IPS-18c (cell line): ENCODE data around the gene TSEN2.

Source experiments
- H3K4me3 ChIP-seq: 2 replicates; pipeline ENCODE4 v1.7.0; 2013; ENCODE audit warnings: low read depth, mild to moderate bottlenecking, low read length, moderate library complexity; ENCODE audit not compliant: insufficient read depth
- H3K9me3 ChIP-seq: one replicate; pipeline ENCODE4 v1.6.1; 2013; ENCODE audit warnings: mild to moderate bottlenecking, low read length, moderate library complexity; ENCODE audit not compliant: control insufficient read depth, insufficient read depth

Gene TSEN2

DNA sequence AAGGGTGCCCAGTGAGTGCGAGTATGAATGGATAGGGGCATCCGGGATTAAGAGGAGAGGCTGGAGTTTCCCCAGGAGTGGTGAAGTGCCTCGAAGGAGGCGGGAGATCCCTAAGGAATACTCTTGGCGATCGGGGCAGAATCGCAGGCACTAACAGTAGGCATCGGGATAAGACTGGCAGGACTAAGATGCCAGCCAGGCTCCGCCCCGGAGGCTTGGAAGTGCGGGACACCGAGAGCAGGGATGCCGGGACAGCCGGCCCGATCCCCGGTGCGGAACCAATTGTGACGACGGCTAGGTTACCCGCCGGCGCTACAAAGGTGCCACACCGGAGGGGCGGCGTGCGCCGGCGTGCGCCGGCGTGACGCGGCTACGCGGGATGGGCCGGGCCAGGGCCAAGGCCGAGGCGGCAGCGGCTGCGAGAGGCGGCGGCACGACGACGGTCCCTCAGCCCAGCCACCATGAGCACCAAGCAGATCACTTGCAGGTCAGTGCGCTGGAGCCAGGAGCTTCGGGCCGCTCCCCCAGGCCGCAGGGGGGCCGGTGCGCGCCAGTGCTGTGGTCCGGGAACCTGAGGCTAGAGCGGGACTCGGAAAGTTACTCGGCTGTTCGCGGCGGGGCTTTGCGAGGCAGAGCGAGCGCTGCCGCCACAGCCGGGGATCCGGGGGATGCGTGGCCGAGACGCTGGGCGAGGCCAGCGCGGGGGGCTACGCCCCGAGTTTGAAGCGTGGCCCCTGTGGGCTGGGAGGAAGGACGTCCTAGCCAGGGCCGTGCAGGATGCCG lies 72.6 kb downstream of the TSEN2 start, which contains the start of gene MKRN2:
Gene MKRN2 (plus strand): TSS at position 398 of the 783 bp plus-strand sequence. CDS start 64 bp downstream, at position 462.
- Histone ChIP-seq H3K9me3 (no peaks in the 10 kb centered on the region), H3K4me3 (peak within 1 kb of the TSS; percentile 95)

DNA sequence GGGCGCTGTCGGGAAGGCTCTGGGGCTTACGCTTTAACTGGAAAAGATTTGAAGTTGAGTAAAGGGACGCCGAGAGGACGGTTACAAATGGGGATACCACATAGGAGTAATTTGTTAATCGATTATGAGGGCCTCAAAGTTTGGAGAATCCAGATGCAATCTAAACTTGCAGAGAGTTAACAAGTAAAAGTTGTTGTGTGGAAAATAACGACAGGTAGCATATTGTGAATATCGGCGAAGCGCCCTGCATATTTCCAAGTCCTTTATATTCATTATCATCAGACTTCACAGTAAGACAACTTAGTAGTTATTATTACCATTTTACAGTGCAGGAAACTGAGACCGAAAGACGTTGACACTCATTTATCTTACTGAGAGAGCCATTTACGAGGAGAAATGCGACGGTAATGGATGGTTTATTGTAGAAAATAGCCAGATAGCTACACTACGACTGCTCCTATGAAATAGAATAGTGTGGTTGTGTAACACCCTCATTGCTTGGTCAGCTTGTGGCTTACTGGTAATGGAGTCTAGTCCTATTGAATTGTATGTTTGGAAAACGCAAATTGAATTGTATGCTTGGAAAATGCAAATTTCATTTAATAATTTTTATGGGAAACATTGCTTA lies 73.3 kb downstream of the TSEN2 start:
- H3K4me3 ChIP-seq = peak overlapping the region; percentile 95
- H3K9me3 ChIP-seq = no peaks in the 10 kb centered on the region

DNA sequence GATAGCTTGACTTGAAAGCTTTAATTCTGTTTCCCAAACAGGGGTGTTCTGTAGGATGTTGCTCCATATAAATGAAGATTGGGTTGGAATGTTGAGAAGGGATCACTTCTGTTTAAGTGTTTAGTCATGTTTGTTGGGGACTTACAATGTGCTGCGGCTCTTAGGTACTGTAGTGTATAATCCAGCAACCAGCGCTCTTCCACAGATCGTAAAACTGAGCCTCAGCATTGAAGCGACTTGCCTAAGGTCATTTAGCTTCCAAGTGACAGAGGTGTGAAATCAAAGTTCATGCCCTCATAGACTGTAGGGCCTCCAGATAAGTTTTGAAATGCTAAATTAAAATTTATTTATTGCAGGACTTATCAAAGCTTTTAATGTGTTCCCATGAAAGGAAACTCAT lies 74.4 kb downstream of the TSEN2 start:
- Histone ChIP-seq H3K4me3 (no peak overlapping the region), H3K9me3 (no peaks in the 10 kb centered on the region)

DNA sequence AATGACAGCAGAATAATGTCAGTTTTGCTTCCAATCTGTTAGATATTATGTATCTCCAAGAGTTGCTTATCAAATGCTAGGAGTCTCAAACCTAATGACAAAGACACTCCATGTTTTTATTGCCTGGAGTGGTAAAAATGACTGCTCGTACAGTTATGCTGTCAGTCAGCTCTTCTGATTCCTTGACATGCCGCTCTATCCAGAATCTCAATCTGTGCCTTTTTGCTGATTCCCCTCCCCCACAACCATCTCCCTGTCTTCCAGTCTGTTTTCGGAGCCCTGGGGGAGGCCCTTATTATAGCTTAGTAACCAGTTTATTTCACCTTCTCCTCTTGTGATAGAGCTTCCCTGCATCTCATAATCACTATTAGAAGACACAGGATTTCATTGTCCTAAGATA lies 75.2 kb downstream of the TSEN2 start:
- H3K4me3 ChIP-seq = no peak overlapping the region

DNA sequence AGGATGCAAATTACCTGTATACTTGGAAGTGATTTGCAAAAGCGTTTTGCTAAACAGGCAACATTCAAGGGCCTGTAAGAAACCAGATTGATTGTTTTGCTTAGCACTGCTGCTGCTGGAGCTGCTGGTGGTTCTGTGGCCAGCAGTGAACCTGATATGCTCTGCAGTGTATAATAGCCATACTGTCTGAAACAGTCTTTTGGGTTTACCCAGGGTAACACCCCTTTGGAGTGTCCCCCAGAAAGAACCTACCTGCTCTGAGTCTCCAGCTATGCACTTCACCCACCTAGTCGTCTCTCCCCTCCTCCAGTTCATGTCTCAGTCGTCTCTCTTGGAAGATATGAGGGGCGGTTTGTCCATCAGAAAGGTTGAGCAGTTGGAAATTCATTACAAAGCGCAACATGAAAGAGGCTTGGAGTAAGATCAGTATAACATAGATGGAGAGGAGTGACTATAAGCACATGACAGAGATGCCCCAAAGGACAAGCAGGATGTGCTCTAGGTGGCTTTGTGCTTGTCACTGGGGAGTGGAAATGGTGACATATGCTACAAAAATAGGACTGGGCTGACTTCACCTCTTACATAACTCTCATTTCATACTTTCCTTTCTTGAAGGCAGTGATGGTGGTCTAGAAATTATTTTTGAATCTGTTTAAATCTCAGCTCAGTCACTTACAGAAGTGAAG lies 76.4 kb downstream of the TSEN2 start:
- Histone ChIP-seq H3K4me3 (no peak overlapping the region), H3K9me3 (no peaks in the 10 kb centered on the region)

More for the DNA sequence above, 75.2 kb downstream of the TSEN2 start:
- H3K9me3 ChIP-seq = no peaks in the 10 kb centered on the region

DNA sequence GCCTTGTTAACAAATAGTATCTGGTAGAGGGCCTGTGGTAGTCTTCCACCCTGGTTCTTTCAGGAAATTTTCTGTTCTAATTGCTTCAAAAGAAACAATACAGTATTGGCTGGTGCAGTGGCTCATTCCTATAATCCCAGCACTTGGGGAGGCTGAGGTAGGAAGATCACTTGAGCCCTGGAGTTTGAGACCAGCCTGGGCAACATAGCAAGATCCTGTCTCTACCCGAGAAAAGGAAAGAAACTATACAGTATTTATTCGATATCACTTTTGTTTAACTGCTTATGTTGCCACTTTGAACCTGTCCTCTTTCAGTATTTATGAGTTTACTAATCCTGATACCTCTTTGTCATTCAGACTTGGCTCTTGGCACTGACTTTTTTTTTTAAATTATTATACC lies 77.1 kb downstream of the TSEN2 start:
- Histone ChIP-seq H3K9me3 (no peaks in the 10 kb centered on the region), H3K4me3 (no peak overlapping the region)

DNA sequence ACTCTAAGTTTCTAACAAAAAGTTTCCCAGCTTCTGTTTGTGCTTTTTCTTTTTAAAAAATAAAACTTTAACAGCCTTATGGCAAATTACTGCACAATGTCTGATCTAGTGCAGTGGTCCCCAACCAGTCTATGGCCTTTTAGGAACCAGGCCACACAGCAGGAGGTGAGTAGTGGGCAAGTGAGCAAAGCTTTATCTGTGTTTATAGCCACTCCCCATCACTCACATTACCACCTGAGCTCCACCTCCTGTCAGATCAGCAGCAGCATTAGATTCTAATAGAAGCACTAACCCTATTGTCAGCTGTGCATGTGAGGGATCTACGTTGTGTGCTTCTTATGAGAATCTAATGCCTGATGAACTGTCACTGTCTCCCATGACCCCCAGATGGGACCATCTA lies 78.2 kb downstream of the TSEN2 start:
- Histone ChIP-seq H3K4me3 (no peak overlapping the region), H3K9me3 (no peaks in the 10 kb centered on the region)

DNA sequence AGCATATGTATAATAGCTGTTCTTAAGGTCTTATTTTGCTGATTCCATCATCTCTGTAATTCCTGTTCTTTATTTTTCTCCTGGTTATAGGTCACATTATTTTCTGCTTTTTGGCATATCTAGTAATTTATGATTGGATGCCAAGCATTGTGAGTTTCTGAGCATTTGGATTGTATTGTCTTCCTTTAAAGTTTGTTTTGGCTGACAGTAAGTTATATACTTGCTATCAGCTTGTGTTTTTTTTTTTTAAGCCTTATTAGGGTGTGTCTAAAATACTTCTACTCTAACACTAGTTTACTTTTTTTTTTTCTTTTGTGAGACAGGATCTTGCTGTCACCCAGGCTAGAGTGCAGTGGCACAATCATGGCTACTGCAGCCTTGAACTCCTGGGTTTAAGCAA lies 82.7 kb downstream of the TSEN2 start:
- no peak overlapping the region for H3K4me3 ChIP-seq
- H3K9me3 ChIP-seq = no peaks in the 10 kb centered on the region

DNA sequence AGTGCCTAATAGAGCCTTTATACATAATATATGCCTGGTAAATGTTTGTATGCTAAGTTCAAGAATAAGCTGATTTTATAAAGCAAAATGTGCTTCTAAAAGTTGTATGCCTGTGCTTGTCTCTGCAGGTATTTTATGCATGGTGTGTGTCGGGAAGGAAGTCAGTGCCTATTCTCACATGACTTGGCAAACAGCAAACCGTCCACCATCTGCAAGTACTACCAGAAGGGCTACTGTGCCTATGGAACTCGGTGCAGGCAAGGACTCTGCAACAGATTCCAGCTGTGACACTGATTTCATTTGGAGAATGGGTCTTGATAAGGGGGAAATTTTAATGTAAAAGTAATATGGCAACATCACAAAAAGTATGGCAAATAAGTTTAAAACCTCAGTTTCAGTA lies 84.5 kb downstream of the TSEN2 start:
- H3K9me3 ChIP-seq = no peaks in the 10 kb centered on the region
- no peak overlapping the region for H3K4me3 ChIP-seq

DNA sequence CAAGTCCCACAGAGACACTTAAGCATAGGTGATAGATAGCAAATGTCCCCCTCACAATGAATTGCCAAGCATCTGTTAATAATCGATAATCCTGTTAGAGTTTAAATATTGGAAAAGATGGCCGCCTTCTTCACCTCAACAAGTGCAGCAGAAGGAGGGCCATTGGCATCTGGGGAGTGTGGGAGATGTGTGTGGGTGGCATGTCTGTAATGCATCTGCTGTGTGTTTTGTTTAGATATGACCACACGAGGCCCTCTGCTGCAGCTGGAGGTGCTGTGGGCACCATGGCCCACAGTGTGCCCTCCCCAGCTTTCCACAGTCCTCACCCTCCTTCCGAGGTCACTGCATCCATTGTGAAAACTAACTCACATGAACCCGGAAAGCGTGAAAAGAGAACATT lies 85.6 kb downstream of the TSEN2 start:
- no peaks in the 10 kb centered on the region for H3K9me3 ChIP-seq
- no peak overlapping the region for H3K4me3 ChIP-seq

DNA sequence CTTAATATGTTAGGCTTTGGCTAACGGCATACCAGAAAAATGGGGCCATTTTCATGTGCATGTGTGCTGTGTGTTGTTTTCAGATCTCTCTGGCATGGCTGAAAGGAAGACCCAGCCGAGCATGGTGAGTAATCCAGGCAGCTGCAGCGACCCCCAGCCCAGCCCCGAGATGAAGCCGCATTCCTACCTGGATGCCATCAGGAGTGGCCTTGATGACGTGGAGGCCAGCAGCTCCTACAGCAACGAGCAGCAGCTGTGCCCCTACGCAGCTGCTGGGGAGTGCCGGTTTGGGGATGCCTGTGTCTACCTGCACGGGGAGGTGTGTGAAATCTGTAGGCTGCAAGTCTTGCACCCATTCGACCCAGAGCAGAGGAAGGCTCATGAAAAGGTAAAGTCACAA lies 87.7 kb downstream of the TSEN2 start:
- Histone ChIP-seq H3K9me3 (no peaks in the 10 kb centered on the region), H3K4me3 (no peak overlapping the region)

DNA sequence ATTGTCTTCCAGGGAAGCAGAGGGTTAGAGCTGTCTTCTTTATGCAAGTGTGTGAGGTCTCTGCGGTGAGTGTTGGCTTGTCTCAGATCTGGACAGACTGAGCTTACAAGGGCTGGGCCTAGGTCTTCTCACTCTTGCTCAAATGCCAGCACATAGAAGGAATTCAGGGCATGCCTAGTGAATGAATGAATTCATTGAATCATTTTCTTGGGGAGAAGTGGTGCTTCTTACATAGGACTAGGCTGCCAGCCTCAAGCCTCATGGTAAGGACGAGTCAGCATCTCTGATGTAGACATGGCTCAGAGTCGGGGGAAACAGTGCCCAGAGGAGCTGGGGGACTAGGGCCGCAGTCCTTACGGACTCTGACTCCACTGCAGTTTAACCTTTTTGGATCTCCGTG lies 89.9 kb downstream of the TSEN2 start:
- no peaks in the 10 kb centered on the region for H3K9me3 ChIP-seq
- no peak overlapping the region for H3K4me3 ChIP-seq

DNA sequence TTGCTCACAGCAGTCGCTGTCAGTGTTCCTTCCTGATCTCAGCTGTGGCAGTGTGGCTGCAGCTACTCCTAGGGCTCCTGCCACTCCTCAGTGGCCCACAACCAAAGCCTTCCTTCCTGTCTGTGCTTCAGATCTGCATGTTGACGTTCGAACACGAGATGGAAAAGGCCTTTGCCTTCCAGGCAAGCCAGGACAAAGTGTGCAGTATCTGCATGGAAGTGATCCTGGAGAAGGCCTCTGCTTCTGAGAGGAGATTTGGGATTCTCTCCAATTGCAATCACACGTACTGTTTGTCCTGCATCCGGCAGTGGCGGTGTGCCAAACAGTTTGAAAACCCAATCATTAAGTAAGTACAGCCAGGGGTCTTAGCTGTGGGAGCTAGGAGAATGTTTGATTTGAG lies 90.4 kb downstream of the TSEN2 start:
- Histone ChIP-seq H3K4me3 (no peak overlapping the region), H3K9me3 (no peaks in the 10 kb centered on the region)

DNA sequence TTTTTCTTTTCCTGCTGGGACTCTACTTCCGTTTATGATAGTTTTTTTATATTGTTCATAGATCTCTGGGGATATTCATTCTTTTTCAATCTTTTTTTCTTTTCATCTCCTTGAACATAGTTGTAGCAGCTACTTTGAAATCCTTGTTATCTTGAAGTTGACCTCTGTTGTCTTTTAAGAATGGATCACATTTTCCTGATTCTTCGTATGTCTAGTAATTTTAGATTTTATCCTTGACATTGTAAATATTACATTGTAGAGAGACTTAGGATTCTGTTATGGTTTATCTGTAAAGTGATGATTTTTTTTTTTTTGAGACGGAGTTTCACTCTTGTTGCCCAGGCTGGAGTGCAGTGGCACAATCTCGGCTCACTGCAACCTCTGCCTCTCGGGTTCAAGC lies 93.1 kb downstream of the TSEN2 start:
- Histone ChIP-seq H3K9me3 (no peaks in the 10 kb centered on the region), H3K4me3 (no peak overlapping the region)

DNA sequence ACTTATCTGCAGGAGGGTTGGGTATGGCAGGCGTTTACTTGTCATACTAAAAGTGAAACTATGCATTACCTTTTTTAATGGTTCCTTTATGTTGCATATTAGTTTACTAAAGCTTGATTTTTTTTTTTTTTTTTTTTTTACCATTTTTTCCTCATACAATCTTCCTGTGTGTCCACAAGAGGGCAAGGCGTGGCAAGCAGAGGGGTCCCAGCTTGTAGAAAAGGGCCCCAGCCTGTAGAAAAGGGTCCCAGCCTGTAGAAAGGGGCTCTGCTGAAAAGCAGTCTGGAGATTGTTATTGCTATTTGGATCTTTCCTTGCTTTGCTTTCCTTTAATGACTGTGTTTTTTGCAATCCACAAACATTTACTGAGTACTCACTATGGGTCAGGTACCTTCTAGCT lies 94.5 kb downstream of the TSEN2 start:
- Histone ChIP-seq H3K4me3 (no peak overlapping the region), H3K9me3 (no peaks in the 10 kb centered on the region)

DNA sequence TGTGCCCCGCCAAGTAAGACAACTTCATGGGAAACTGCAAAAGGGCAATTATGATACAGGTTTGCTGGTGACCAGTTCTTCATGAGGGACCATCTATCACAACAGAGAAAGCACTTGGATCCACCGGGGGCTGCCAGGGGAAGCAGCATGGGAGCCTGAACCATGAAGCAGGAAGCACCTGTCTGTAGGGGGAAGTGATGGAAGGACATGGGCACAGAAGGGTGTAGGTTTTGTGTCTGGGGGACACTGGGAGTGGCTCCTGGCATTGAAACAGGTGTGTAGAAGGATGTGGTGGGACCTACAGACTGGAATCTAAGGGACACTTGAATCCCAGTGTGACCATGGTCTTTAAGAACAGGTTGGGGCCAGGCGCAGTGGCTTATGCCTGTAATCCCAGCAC lies 95.2 kb downstream of the TSEN2 start:
- Histone ChIP-seq H3K4me3 (no peak overlapping the region), H3K9me3 (no peaks in the 10 kb centered on the region)

DNA sequence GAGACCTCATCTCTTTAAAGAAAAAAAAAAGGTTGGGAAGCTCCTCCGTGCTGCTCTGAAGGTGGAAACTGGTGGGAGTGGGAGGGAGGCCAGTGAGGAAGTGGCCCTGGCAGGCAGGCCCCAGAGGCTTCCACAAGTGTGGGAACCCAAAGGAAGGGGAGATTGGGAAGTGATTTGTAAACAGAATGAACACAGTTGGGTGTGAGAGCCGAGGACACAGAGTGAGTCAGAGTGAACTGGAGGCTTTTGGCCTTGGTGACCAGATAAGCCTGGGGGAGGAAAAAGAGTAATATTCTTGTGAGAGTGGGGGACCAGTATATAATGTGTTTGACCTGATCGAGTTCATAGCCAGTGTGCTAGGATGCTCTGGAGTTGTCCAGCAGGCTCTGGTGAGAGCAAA lies 95.6 kb downstream of the TSEN2 start:
- Histone ChIP-seq H3K9me3 (no peaks in the 10 kb centered on the region), H3K4me3 (no peak overlapping the region)

DNA sequence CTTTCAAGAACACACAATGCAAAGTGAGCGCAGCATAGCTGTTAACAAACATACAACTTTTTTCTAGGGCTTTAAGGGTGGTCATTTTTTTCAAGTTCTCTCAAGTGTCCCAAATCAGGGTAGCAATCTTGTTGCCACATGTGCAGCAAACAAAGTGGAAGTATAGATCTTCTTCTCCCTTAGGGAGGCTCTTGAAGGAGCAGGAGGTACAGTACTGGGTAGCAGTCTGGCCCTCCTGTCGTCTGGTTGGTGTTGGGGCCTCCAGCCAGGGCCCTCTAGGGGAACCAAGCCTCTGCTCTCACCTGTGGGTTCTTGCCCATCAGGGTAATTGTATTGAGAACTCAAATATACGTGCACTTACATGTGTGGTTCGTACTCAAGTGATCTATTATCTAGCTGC lies 98.5 kb downstream of the TSEN2 start:
- Histone ChIP-seq H3K9me3 (no peaks in the 10 kb centered on the region), H3K4me3 (no peak overlapping the region)
